ENCODE data around the gene SPRR2G. TPM values are rescaled to one million over a fixed set of nuclear protein-coding genes. Genes with fewer than 3 reads are reported as not detected.
"Not testable (repeated sequence)": the region's sequence is repeated elsewhere in the genome, so short reads cannot be mapped to it uniquely, and the experiment has no call there.

SPRR2G gene
- total RNA-seq, 1 donor from 2014 or later = 0.68 TPM

DNA sequence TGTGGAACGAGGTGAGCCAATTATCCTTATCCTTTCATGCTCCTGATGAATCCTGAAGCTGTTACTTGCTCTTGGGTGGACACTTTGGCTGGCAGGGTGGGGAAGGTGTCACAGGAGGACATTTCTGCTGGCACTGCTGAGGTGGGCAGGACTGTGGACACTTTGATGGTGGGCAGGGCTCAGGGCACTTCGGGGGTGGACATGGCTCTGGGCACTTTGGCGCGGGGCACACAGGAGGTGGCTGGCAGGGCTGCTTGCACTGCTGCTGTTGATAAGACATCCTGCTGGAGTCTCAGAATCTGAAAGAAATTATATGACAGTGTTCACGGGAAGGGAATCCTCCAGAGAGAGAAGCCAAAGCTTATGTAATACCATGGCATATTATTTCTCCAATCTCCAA lies 38.2 kb downstream of the SPRR2G start:
- ATAC-seq = not testable (repeated sequence)

DNA sequence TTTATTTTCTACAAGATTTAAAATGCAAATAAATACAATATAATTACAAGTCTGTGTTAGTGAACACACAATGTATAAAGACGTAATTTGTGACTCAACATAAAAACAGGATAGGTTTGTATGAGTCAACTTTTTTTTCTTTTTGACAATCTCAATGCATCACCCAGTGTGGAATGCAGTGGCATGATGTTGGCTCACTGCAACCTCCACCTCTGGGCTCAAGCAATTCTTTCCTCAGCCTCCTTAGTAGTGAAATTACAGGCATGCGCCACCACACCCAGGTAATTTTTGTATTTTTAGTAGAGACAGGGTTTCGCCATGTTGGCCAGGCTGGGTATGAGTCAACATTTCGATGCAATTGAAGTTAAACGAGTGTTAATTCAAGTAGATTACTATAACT lies 50.4 kb downstream of the SPRR2G start:
- peak; percentile 98 for ATAC-seq

Other genes starting within 250 kb of the SPRR2G start
- gene IVL, start 242.3 kb downstream of the SPRR2G start, total RNA-seq = 145 TPM
- gene SPRR5, start 203.7 kb downstream of the SPRR2G start, total RNA-seq = 3.5 TPM
- gene SPRR4, start 180.2 kb downstream of the SPRR2G start, total RNA-seq = not detected
- gene SPRR1A, start 166.8 kb downstream of the SPRR2G start, total RNA-seq = 1,843 TPM
- gene SPRR3, start 149.1 kb downstream of the SPRR2G start, total RNA-seq = 10,043 TPM
- gene SPRR1B, start 119.7 kb downstream of the SPRR2G start, total RNA-seq = 2,894 TPM
- gene SPRR2D, start 109.8 kb downstream of the SPRR2G start, total RNA-seq = 1,669 TPM
- 5,244 TPM for gene SPRR2A, start 93.4 kb downstream of the SPRR2G start, total RNA-seq
- 27.1 TPM for gene SPRR2B, start 79.3 kb downstream of the SPRR2G start, total RNA-seq
- gene SPRR2E, start 56.4 kb downstream of the SPRR2G start, total RNA-seq = 1,779 TPM
- 198 TPM for gene SPRR2F, start 37.4 kb downstream of the SPRR2G start, total RNA-seq
- gene LELP1, start 52.5 kb upstream of the SPRR2G start, total RNA-seq = not detected
- not detected for gene PRR9, start 66.7 kb upstream of the SPRR2G start, total RNA-seq
- not detected for gene LORICRIN, start 108.8 kb upstream of the SPRR2G start, total RNA-seq
- gene PGLYRP3, start 162.1 kb upstream of the SPRR2G start, total RNA-seq = 31.3 TPM
- gene PGLYRP4, start 198.0 kb upstream of the SPRR2G start, total RNA-seq = 14.5 TPM
- gene S100A9, start 207.0 kb upstream of the SPRR2G start, total RNA-seq = 34,355 TPM
- 65.2 TPM for gene S100A12, start 224.7 kb upstream of the SPRR2G start, total RNA-seq
- 27,439 TPM for gene S100A8, start 240.2 kb upstream of the SPRR2G start, total RNA-seq

All from esophagus mucosa (tissue), 1 donor.